Cardiac fibroblast (primary cell): ENCODE results near the gene FREM3.

ENCODE experiments used
- DNase-seq, 2 donors: peaks; one replicate each; pipeline versions ENCODE4 v3.0.0 to v3.0.0-alpha.2; 2010; ENCODE audit warnings: low read depth in 2 of 2
- H3K4me3 ChIP-seq, 2 donors: replicated peaks in 1 of 2; 1 replicate in 1 of 2; 2 replicates in 1 of 2; pipeline ENCODE4 v1.5.1; 2011; ENCODE audit warnings: low read depth in 2 of 2, low read length in 2 of 2, mild to moderate bottlenecking in 2 of 2, moderate library complexity in 1 of 2
- CTCF ChIP-seq: IDR thresholded peaks from one replicate; pipeline ENCODE4 v1.5.1; 2011; ENCODE audit warnings: low read depth, mild to moderate bottlenecking, low read length, inconsistent platforms

FREM3 gene

DNA sequence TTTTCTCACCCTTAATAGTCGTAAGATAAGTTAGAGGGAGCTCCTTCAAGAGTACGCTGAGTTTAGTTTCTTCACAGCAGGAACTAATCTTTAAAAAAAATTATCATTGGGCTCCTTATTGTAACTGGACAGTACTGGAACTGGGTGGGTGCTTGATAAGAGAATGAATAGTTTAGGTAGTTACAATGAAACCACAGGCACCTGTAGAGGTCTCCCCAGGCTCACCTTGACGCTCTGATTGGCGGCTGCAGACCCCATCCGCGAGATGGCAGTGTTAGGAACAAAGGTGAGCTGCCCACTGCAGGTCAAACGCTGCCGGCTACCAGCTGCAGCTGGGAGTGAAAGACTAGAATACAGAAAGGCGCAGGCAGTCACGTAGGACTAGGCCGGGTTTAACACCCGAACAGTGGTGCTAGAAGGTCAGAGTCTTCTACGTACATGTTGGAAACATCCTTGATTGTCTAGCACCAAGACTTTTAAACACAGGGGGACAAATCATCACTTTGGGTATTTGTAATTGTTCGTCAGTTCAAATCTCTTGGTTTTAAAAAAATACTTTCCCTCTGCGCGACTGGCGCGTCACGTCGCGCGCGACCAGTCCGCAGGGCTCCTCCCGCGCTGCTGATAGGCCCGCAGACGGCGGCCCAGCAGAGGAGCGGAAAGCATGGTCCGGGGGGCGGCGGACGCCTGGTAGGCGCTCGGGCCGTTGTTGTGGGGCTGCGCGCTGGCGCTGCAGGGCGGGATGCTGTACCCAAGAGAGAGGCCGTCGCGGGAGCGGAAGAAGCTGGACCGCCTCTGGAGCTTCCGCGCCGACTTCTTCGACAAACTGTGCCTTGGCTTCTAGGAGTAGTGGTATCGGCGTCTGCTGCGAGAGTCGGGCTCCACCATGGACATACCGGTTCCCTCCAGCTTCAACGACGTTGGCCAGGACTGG is 141.4 kb downstream of the FREM3 start:
- H3K4me3 ChIP-seq = peak overlapping the region; percentile 49 to 63
- peak; percentile 40 for TF ChIP-seq CTCF
- DNase-seq = peak; percentile 58 to 66

GRCh38 chr4:143558286-143558685 is 142.2 kb downstream of the FREM3 start:
- DNase-seq = no peak
- H3K4me3 ChIP-seq = no peak overlapping the region
- no peak for TF ChIP-seq CTCF

DNA sequence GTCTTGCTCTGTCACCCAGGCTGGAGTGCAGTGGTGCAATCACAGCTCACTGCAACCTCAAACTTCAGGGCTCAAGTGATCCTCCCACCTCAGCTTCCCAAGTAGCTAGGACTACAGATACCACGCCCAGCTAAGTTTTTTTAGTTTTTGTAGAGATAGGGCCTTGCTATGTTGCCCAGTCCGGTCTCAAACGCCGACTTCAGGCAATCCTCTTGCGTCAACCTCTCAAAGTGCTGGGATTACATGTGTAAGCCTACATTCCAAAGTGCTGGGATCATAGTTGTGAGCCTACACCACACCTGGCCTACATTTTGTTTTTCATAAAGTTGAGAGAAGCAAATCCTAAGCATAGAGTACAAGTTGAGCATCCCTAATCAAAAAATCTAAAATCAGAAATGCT is 144.8 kb downstream of the FREM3 start:
- DNase-seq = peak; percentile 5 to 18
- no peak overlapping the region for H3K4me3 ChIP-seq
- no peak for TF ChIP-seq CTCF

DNA sequence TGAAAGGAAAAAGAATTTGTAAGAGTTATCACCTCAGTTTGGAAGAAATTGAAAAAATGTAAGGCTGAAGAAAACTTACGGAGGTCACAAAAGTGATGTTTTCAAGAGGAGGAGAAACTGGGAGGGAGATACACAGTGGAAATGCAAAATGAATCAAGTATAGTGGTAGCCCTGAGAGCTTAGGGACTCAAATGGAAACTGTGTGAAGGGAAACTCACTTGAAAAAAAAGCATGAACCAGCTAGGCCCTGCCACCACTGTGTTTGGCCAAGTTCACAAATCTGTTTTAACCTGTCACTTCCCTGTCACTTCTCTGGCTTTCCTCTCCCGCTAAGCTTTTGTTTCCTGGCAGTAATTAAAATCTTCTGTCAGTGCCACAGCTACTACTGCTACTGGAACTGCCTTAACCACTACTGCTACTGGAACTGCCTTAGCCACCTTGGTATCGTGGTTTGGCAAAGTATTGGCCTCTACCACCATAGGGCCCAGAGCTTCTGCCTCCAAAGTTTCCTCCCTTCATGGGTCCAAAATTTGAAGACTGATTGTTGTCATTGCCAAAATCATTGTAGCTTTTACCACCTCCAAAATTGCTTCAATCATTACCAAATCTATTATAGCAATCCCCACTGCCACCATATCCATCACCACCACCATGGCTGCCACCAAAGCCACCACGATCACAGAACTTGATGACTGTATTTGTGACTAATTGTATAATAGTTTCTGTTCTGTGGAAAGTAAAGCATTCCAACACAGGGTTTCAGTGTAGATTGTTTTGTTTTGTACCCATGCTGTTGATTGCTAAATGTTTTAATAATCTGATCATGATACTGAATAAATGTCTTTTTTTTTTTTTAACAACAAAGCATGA is 145.5 kb downstream of the FREM3 start:
- no peak for DNase-seq

GRCh38 chr4:143549928-143550327 is 150.5 kb downstream of the FREM3 start:
- H3K4me3 ChIP-seq = no peak overlapping the region
- no peak for DNase-seq
- no peak for TF ChIP-seq CTCF

More for the DNA sequence above, 145.5 kb downstream of the FREM3 start:
- TF ChIP-seq CTCF = no peak
- no peak overlapping the region for H3K4me3 ChIP-seq

DNA sequence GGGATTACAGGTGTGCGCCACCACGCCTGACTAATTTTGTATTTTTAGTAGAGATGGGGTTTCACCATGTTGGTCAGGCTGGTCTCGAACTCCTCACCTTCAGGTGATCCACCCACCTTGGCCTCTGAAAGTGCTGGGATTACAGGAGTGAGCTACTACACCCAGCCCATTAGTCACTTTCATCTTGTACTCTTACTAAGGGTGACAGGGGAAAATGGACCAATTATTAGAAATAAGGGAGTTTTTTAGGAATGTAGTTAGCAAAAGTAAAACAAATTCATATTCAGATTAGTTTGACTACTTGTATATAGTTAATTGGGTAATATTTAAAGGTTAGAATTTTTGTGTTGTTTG is 160.8 kb downstream of the FREM3 start:
- TF ChIP-seq CTCF = no peak
- no peak overlapping the region for H3K4me3 ChIP-seq
- no peak for DNase-seq
